Measurements from ENCODE around the gene NR0B2. TPM values are rescaled to one million over a fixed set of nuclear protein-coding genes. Genes with fewer than 3 reads are reported as not detected.
A peak's percentile ranks its signal among the peaks of the same experiment; 100 is the strongest.
"Not testable (repeated sequence)": the region's sequence is repeated elsewhere in the genome, so short reads cannot be mapped to it uniquely, and the experiment has no call there.

The NR0B2 gene
- total RNA-seq = not detected in 2 replicates

GRCh38 chr1:26913754-26914619, at the start of gene NR0B2:
NR0B2 (minus strand) TSS chr1:26913975; CDS start chr1:26913940, 35 bp downstream.
- DNase-seq (ENCODE audit: low read depth) = no peak

- DNase-seq (ENCODE audit: low read depth) = peak; percentile 88
Observed at GRCh38 chr1:26961826-26962225, 48.1 kb upstream of the NR0B2 start.

GRCh38 chr1:26960625-26960966, 46.8 kb upstream of the NR0B2 start:
- DNase-seq (ENCODE audit: low read depth) = no peak

- no peak for DNase-seq (ENCODE audit: low read depth)
Observed at GRCh38 chr1:26959722-26960624, 46.2 kb upstream of the NR0B2 start, which contains the start of gene KDF1. KDF1 (minus strand) TSS chr1:26960468; CDS start chr1:26952380, 8,088 bp downstream.

- DNase-seq (ENCODE audit: low read depth) = no peak
Observed at GRCh38 chr1:26959270-26959669, 45.5 kb upstream of the NR0B2 start.

GRCh38 chr1:26957306-26957705, 43.5 kb upstream of the NR0B2 start:
- DNase-seq (ENCODE audit: low read depth) = no peak

- DNase-seq (ENCODE audit: low read depth) = no peak
Observed at GRCh38 chr1:26956321-26956720, 42.5 kb upstream of the NR0B2 start.

GRCh38 chr1:26953374-26953773, 39.6 kb upstream of the NR0B2 start:
- DNase-seq (ENCODE audit: low read depth) = no peak

GRCh38 chr1:26951821-26952497, 38.2 kb upstream of the NR0B2 start:
- no peak for DNase-seq (ENCODE audit: low read depth)

- no peak for DNase-seq (ENCODE audit: low read depth)
Observed at GRCh38 chr1:26951216-26951615, 37.4 kb upstream of the NR0B2 start.

GRCh38 chr1:26950602-26951001, 36.8 kb upstream of the NR0B2 start:
- no peak for DNase-seq (ENCODE audit: low read depth)

GRCh38 chr1:26949926-26950319, 36.1 kb upstream of the NR0B2 start:
- DNase-seq (ENCODE audit: low read depth) = peak; percentile 21

- no peak for DNase-seq (ENCODE audit: low read depth)
Observed at GRCh38 chr1:26949266-26949925, 35.6 kb upstream of the NR0B2 start.

GRCh38 chr1:26948725-26949057, 34.9 kb upstream of the NR0B2 start:
- DNase-seq (ENCODE audit: low read depth) = not testable (repeated sequence)

GRCh38 chr1:26946270-26946669, 32.5 kb upstream of the NR0B2 start:
- DNase-seq (ENCODE audit: low read depth) = no peak

GRCh38 chr1:26945728-26946127, 32.0 kb upstream of the NR0B2 start:
- no peak for DNase-seq (ENCODE audit: low read depth)

- DNase-seq (ENCODE audit: low read depth) = no peak
Observed at GRCh38 chr1:26945138-26945537, 31.4 kb upstream of the NR0B2 start.

GRCh38 chr1:26942656-26943055, 28.9 kb upstream of the NR0B2 start:
- DNase-seq (ENCODE audit: low read depth) = no peak

GRCh38 chr1:26941311-26941710, 27.5 kb upstream of the NR0B2 start:
- DNase-seq (ENCODE audit: low read depth) = no peak

- no peak for DNase-seq (ENCODE audit: low read depth)
Observed at GRCh38 chr1:26938659-26939025, 24.9 kb upstream of the NR0B2 start.

GRCh38 chr1:26938004-26938658, 24.4 kb upstream of the NR0B2 start:
- no peak for DNase-seq (ENCODE audit: low read depth)
